ENCODE results near the gene SSBP4. TPM values are rescaled to one million over a fixed set of nuclear protein-coding genes. Genes with fewer than 3 reads are reported as not detected.

The SSBP4 gene
- total RNA-seq, 4 donors from 2014 or later: 40.5 to 75.6 (median 56.1) TPM

DNA sequence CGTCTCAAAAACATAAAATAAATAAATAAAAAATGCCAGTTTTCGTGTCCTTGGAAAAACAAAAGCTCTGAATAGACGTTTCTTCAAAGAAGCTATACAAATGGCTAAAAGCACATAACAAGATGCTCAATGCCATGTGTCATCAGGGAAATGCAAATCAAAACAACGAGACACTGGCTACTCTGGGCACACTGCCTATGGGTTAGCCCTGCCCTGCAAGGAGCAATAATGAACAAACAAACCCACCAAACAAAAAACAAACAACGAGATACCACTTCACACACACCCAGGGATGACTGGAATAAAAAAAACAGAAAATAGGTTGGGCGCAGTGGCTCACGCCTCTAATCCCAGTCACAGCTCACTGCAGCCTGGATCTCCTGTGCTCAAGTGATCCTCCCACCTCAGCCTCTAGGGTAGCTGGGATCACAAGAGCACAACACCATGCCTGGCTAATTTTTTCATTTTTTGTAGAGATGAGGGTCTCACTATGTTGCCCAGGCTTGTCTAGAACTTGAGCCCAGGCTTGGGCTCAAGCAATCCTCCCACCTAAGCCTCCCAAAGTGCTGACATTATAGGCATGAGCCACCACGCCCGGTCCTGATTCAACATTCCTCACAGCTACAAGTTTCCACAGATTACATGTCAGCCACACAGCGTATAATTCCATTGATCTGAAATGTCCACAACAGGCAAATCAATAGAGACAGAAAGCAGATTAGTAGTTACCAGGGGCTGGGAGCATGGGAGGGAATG is 34.2 kb downstream of the SSBP4 start:
- Histone ChIP-seq H3K27ac (no peak overlapping the region), H3K36me3 (peaks cover 19 to 20% of the 10 kb centered on the region in 2 donors), H3K27me3 (no peaks in the 10 kb centered on the region), H3K4me1 (peaks cover 0 to 3% of the 10 kb centered on the region in 2 donors), H3K9me3 (no peaks in the 10 kb centered on the region), H3K4me3 (replicated peaks in 1 of 3) (no peak overlapping the region)
- no peak for TF ChIP-seq POLR2A (IDR thresholded peaks at IDR 0.05)
- no peak for TF ChIP-seq CTCF (IDR thresholded peaks at IDR 0.05)
- DNase-seq: no peak
- WGBS, 2 donors: 90 to 92% methylated on average over 10 of the region's 10 CpGs
- intact Hi-C loops (cut with DNase I): no loop called here

DNA sequence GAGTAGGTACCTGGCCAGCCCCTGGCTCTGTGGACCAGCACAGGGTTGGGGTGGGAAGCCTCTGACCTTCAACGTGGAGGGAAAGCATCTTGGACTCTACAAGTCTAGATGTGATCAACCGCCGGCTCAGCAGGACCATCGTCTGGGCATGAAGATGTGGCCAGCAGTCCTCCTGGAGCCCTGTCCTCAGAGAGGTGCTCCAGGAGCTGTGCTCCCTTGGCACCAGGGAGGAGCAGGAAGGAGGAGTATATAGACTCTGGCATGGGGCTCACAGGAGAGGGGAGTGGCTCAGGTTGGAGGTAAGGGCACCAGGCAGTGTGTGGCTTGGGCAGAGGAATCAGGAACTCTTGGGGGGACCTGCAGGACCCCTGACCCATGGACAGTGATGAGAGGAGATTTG is 37.1 kb downstream of the SSBP4 start:
- 93 to 94% methylated on average over 3 to 4 of the region's 4 CpGs for WGBS, 2 donors
- H3K4me1 ChIP-seq: peaks cover 0 to 13% of the 10 kb centered on the region in 2 donors
- no peaks in the 10 kb centered on the region for H3K27me3 ChIP-seq
- H3K36me3 ChIP-seq: peaks cover 16 to 20% of the 10 kb centered on the region in 2 donors
- H3K4me3 ChIP-seq (replicated peaks in 1 of 3): no peak overlapping the region
- TF ChIP-seq CTCF (IDR thresholded peaks at IDR 0.05) (no peak), POLR2A (IDR thresholded peaks at IDR 0.05) (no peak)
- intact Hi-C loops (cut with DNase I): no loop called here
- no peak for DNase-seq
- no peak overlapping the region for H3K27ac ChIP-seq
- no peaks in the 10 kb centered on the region for H3K9me3 ChIP-seq

DNA sequence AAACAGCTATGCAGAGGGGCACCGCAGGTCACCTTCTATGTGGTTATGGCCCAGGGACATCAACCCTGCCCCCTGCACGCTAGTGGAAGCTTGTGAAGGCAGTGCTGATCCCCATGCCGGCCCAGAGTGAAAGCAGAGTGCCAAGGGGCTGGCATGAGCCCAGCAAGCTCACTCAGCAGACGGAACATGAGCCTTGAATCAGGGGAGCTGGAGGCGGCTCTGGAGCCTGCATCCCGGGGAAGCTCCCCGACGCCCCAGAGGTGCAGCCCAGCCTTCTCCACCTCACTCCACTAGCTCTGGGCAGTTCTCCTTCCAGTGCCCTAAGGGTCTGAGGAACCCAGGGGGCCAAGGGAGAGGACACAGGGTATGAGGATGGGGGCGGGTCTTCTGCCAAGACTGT is 37.8 kb downstream of the SSBP4 start:
- Histone ChIP-seq H3K36me3 (peaks cover 20 to 22% of the 10 kb centered on the region in 2 donors), H3K4me1 (peaks cover 0 to 13% of the 10 kb centered on the region in 2 donors), H3K27me3 (no peaks in the 10 kb centered on the region), H3K4me3 (replicated peaks in 1 of 3) (no peak overlapping the region), H3K27ac (no peak overlapping the region), H3K9me3 (no peaks in the 10 kb centered on the region)
- TF ChIP-seq POLR2A (IDR thresholded peaks at IDR 0.05) (no peak), CTCF (IDR thresholded peaks at IDR 0.05) (no peak)
- DNase-seq: no peak
- 72 to 88% methylated on average over 5 to 6 of the region's 9 CpGs for WGBS, 2 donors
- intact Hi-C loops (cut with DNase I): no loop called here

DNA sequence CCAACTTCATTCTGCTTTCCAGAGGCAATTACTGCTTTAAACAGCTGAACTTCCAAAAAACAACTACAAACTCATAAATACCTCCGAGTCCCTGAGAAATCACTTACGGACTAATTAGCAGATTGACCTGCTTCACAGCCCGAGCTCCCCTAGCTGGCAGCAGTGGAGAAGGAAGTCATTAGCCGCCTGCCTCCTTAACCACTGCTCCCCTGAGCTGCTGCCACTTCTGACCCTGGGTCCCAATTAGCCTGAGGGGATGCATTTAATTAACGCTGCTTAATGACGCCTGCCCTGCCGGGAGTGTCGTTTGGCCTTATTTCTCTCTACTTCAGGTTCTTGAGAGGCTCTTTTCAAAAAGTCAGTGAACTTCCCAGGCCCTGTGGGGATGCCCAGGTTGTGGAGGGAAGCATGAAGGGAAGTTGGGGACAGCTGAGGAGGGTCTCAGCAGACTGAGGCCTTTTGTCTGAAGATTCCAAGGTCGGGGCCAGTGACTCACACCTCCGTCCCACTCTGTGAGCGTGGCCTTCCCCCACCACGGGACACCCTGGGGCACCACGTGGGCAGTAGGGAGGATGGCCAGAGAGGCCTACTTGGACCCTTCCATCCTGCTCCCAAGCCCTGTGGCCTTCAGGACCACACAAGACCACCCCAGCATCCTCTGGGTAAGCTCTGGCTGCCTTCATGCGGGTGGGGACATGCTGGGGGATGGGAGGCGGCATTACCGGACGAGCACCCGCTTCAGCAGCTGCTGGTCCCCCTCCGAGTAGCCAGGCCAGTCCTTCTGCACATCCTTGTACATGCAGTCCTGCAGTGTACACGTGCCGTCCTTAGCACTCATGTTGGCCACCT is 38.5 kb downstream of the SSBP4 start:
- no peaks in the 10 kb centered on the region for H3K9me3 ChIP-seq
- peaks cover 20 to 22% of the 10 kb centered on the region in 2 donors for H3K36me3 ChIP-seq
- TF ChIP-seq POLR2A (IDR thresholded peaks at IDR 0.05) (no peak), CTCF (IDR thresholded peaks at IDR 0.05) (no peak)
- H3K27ac ChIP-seq: no peak overlapping the region
- no peak for DNase-seq
- peaks cover 0 to 13% of the 10 kb centered on the region in 2 donors for H3K4me1 ChIP-seq
- no peak overlapping the region for H3K4me3 ChIP-seq (replicated peaks in 1 of 3)
- 84 to 91% methylated on average over 19 to 21 of the region's 21 CpGs for WGBS, 2 donors
- no peaks in the 10 kb centered on the region for H3K27me3 ChIP-seq
- intact Hi-C loops (cut with DNase I): no loop called here
